ENCODE measurements around the gene RPA1.
A peak's percentile ranks its signal among the peaks of the same experiment; 100 is the strongest.
"Not testable (repeated sequence)": the region's sequence is repeated elsewhere in the genome, so short reads cannot be mapped to it uniquely, and the experiment has no call there.

The RPA1 gene

GRCh38 chr17:1878419-1879121 lies 48.8 kb downstream of the RPA1 start:
- no peak for DNase-seq (ENCODE audit: low read depth in 2 of 2)

DNA sequence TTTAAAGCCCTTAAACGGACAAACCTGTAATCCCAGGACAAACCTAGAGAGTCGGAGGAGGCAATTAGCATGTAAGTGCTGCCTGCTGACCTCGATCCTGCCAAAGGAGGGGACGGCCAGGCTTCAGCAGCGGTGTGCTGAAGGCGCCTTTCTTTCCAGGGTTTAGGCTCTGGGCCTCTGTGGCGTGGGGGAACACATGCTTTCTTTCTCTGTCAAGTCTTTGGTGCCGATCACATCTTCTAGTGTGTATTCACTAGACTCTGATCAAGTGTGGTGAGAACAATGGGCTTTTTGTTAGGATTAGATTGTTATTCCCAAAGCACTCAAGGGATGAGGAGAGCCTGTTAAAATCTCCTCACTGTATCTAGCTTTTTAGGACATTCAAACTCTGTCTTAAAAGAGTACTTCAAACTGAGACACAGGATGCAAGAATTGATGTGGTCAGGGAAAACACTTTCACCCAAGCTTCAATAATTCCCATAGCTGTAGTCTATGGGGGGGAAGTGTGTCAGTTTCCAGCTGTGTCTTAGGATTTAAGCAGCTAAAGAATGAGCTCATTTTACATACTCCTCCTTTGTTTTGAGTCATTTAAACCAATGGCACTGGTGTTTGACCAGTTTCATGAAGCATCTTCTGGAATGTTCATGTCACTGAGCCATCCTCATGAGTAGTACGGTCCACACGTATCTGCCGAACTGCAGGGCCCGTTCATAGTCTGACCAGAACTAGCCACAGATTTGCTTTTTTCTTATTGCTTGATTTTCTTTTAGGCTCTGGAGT lies 51.2 kb downstream of the RPA1 start:
- no peak for DNase-seq (ENCODE audit: low read depth in 2 of 2)

DNA sequence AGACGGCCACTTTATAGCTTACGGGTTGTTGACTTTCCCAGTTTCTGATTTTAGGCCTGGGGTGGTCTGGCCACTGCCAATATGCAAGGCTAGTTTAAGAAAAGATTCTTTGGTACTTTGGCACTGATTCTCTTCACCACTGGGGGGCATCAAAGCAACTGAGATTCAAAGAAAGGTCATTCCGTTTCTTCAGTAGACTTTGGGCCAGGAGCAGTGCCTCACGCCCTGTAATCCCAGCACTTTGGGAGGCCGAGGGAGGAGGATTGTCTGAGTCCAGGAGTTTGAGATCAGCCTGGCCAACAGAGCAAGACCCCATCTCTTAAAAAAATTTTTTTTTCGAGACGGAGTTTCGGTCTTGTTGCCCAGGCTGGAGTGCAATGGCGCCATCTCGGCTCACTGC lies 53.0 kb downstream of the RPA1 start:
- no peak for DNase-seq (ENCODE audit: low read depth in 2 of 2)

GRCh38 chr17:1883536-1883935 lies 53.7 kb downstream of the RPA1 start:
- no peak for DNase-seq (ENCODE audit: low read depth in 2 of 2)

- no peak for DNase-seq (ENCODE audit: low read depth in 2 of 2)
These were observed 58.9 kb downstream of the RPA1 start for GRCh38 chr17:1888741-1889140.

DNA sequence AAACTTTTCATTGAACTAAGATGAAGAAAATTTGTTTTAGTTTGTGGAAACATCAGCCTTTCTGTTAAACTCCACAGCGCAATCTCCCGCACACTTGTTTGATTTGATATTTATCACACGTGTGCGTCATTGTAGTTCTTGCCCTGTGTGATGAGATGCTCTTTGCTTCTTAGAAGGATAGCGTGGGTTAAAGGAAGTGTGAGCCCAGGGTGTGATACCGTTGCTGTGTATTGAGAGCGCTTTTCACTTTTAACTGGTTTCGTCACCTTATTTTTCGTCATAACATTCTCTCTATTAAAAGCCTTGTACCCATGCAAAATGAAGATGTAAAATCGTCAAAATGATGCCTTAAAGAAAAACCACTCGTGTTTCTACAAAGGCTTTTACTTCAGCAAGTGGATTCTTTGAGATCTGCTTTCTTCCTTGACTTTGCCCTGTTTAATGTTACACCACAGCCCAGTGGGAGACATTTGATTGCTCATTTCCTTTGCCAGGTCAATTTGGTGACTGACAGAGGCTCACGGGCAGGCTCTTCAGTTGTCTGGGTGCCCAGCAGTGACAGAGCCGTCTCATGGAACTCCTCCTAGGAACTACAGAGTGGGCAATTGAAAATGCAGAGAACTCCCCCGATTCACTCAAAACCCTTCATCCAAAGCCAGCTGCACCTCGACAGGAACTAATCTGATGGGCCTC lies 61.1 kb downstream of the RPA1 start:
- DNase-seq (ENCODE audit: low read depth in 2 of 2): peak in 1 of 2 donors; percentile 10

DNA sequence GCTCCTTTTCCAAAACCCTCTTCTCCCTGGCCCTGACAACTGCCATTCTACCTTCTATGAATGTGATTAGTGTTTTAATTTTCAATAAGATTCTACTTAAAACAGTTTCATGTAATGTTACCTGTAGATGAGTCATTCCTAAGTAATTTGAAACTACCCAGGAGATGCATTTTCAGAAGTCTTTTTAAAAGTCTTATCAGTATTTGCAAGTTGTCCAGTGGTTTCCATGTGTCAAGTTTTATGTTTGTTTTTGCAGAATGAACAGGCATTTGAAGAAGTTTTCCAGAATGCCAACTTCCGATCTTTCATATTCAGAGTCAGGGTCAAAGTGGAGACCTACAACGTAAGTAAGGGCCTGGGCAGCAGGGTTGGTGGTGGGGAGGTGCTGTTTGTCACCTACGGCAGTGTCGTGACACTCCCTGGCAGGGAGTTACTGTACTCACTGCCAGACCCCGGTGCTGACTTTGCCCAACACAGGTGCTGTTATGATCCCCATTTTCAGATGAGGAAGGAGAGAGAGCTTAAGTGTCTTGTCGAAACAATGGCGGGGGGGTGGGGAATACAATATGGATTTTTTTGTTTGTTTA lies 65.0 kb downstream of the RPA1 start:
- DNase-seq (ENCODE audit: low read depth in 2 of 2): no peak

GRCh38 chr17:1895479-1895878 lies 65.7 kb downstream of the RPA1 start:
- DNase-seq (ENCODE audit: low read depth in 2 of 2): not testable (repeated sequence)

- DNase-seq (ENCODE audit: low read depth in 2 of 2): no peak
These were observed 66.7 kb downstream of the RPA1 start for GRCh38 chr17:1896243-1897104.

- DNase-seq (ENCODE audit: low read depth in 2 of 2): no peak
These were observed 67.4 kb downstream of the RPA1 start for GRCh38 chr17:1897105-1897656.

DNA sequence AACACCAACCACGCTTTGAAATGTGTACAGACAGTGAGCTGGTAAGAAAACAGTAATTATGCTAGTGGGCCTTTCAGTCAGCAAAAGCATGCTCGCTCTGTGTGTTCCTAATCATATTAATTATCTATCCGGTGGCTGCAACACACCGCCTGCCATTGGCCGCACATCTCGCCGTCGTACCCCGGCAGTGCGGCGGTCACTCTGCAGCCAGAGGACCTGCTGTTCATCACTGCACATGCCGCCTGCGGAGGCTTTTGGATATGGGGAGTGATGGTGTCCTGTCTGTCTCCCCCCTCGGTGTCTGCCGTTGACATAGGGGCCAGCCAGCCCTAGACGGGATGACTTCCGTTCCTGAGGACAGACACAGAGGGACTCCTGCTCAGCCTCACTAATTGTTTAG lies 68.5 kb downstream of the RPA1 start:
- DNase-seq (ENCODE audit: low read depth in 2 of 2): no peak

- no peak for DNase-seq (ENCODE audit: low read depth in 2 of 2)
These were observed 69.1 kb downstream of the RPA1 start for GRCh38 chr17:1898872-1899271.

DNA sequence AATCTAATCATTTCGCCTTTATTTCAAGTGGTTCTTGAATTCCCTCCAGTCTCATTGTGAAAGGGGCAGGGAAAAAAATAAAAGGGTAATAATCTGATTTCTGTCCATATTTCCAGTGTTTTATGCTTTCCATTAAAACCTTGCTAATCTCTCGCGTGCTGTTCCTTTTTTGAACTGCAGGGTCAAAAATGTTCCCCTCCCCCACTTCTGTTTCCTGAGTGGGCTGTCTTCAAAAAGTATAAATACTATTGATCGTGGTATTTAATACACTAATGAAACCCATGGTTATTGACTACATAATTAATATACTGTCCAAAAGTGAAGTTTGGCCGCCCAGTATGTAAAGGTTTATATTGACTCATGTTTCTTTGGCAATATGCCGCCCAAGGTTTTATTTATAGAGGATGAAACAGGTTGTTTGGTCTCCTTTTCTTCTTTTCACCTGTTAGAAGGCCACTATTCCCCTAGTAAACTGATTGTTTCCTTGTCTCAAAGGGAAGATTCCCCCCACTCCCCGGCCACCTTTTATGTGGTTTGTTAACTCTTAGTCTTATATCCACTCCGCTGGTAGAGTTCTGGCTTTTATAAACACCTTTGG lies 69.7 kb downstream of the RPA1 start:
- no peak for DNase-seq (ENCODE audit: low read depth in 2 of 2)

DNA sequence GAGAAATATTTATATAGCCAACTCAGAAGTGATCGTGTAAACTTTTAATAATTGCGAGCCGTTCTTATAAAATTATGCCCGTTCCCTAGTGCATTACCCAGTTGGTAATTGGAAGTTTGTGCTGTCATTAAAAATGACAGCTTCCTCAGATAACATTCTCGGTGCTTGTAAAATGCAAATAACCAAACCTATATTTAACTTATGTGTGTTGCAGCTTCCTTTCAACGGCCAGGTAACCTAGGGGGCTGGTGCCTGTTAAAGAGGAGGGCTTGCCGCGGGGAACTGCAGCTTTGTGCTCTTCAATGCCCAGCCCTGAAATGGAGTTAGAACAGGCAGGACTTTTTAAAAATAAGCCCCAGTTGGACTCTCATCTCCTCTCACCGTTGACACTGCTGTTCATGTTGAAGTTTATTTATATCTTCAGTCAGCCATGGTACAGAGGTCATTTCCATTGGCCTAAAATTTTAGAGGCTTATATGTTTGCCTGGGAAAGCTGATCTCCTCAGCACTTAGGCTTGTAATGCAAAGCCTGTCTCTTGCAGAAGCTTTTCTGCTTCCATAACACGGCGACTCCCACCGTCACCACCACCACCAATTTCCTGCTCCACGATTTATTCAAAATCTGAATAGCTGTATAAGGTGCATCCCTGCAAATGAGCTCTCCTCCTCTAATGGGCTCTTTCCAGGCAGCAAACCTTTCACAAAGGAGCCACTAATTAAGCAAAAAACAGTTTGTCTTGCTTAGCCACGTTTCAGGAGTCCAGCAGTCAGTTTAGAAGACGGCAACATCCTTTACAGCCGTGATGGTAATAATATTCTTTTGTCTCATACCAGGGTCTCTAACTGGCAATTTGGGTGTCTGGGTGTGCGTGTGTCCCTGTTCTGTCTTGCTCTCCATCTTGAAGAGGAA lies 74.7 kb downstream of the RPA1 start:
- no peak for DNase-seq (ENCODE audit: low read depth in 2 of 2)

- no peak for DNase-seq (ENCODE audit: low read depth in 2 of 2)
These were observed 75.5 kb downstream of the RPA1 start for GRCh38 chr17:1905190-1905913.

DNA sequence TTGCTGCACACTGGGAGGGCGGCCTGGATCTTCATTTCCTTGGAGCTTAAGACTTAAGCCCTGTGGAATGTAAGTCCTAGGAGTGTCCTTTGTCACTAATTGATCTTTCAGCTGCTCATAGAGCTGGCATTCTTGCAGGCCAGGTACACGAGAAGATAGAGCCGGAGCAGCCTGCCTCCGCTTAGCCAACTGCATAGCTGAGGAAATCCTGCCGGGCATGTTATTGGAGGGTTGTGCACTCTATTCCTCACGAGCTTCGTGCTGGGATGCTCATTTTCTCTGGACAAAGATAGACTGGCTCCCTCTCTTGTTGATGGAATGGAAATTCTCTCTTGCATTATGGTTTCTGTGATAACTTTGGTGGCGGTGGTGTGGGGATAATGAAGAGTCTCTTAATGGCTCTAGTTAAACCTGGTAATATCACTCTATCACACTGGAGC lies 76.9 kb downstream of the RPA1 start:
- DNase-seq (ENCODE audit: low read depth in 2 of 2): no peak

DNA sequence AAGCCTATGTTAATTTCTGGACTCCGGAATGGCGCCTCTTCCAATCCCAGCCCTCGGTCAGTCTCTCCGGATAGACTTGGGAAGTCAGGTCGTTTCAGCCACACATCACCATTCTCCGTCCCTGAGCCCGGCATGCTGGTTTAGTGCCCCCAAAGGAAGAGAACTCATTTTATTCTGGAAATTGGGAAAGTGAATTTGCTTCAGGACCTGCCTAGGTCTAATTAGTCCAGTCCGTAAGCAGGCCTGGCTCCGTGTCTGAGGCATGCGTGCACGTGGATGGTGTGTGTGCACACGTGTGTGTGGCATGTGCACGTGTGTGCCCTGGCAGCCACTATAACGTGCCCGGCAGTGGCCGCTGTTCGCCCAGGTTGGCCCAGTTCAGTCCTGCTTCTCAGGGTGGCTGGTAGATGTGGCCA lies 77.4 kb downstream of the RPA1 start:
- DNase-seq (ENCODE audit: low read depth in 2 of 2): no peak

DNA sequence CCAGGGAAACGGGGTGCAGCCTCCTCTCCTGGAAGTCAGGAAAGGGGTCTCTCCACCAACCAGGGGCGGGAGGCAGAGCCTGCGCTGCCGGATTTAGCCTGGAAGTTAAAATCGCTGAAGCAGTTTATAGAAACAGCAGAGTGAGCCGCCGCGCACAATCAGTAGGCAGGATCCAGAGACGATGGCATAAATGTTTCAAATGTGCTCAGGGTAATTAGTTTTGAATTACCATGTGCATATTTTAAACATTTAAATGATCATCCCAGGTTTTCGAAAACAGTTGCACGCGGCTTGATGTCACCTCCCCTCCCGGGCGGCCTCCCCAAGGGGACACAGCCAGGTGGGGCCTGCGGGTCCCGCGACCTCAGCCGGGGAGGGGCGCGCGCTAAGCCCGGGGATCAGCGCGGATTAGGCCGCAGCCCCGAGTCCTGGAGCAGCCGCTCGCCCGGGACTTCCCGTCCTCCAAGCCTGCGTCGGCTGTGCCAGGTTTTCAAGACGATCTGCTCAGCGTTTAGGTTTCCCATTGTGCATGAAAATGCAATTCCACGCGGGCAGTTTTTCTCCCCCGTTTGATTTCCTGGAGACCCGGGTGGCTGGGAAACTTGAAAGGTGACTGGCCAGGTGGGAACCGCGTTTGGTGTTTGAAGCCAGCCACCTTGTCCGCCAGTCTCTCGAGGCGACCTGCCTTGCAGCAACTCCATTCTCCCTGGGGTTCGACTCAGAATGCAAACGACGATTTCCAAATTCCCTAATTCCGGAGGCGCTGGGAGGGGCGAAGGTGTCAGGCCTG lies 78.3 kb downstream of the RPA1 start:
- no peak for DNase-seq (ENCODE audit: low read depth in 2 of 2)

Measured in stimulated activated CD8-positive, alpha-beta memory T cell treated with anti-CD3 and anti-CD28 coated beads, Interleukin-15, amount 100 ng/mL, for 4 hours (primary cell).